HCT116 (cell line): ENCODE results near the gene AHRR. TPM values are rescaled to one million over a fixed set of nuclear protein-coding genes. Genes with fewer than 3 reads are reported as not detected.

Experiments used
- ATAC-seq: fragments of 200-7000 bp; cut with Tn5 transposase; 2 replicates; pipeline ENCODE4 v1.9.1; 2020; ENCODE audit warnings: mild to moderate bottlenecking, moderate library complexity
- BruUV-seq: library from RNA; stranded (reverse); fragments of 400-500 nt; replicated peaks from 2 replicates; lab custom pipeline; 2021; lab: Mats Ljungman, UMichigan
- CTCF ChIA-PET: fragments of 300-600 bp; sonication (Branson Sonifier 250); formaldehyde crosslinking; loops from one replicate; lab custom pipeline; 2021; ENCODE audit warnings: antibody characterized with exemption; lab: Charles Lee
- POLR2A ChIA-PET: fragments of 300-600, 350-600 bp; sonication (Branson Sonifier 250); formaldehyde crosslinking; loops from one replicate; lab custom pipeline; 2021; ENCODE audit warnings: antibody characterized with exemption; lab: Charles Lee
- RAD21 ChIA-PET, 2 experiments: fragments of 300-600 bp; sonication (Branson Sonifier 250); formaldehyde crosslinking; loops; one replicate each; lab custom pipeline; 2023; ENCODE audit warnings: low total read pairs in 2 of 2; ENCODE audit not compliant: uncharacterized antibody in 2 of 2, unreplicated experiment in 2 of 2, low non-redundant PET in 1 of 2; lab: Charles Lee
- DNase-seq: peaks from one replicate; pipeline ENCODE4 v3.0.0-alpha.2; 2010; ENCODE audit warnings: low read depth, low spot score
- H2AFZ ChIP-seq: fragments of 200-600 bp; shearing (Covaris generic), sonication (generic); 2 replicates; pipeline ENCODE4 v1.6.1; 2017; ENCODE audit warnings: low read depth, mixed run types, mixed read lengths, antibody characterized with exemption, low read length; ENCODE audit not compliant: poor library complexity, severe bottlenecking
- H3K27ac ChIP-seq: 2 replicates; pipeline ENCODE4 v1.5.1; 2012; ENCODE audit warnings: low read depth, low read length
- H3K27me3 ChIP-seq: fragments of 200-600 bp; sonication (generic); 2 replicates; pipeline ENCODE4 v1.6.1; 2016; ENCODE audit warnings: mixed run types, low read length, mixed read lengths; ENCODE audit not compliant: insufficient read depth
- H3K36me3 ChIP-seq, 2 experiments: fragments of 200-500 bp in 1 of 2; fragments of 200-600 bp in 1 of 2; sonication (Bioruptor generic) in 1 of 2; sonication (generic) in 1 of 2; 2 replicates each; pipeline versions ENCODE4 v1.5.1 to v1.6.1; 2014 to 2016; ENCODE audit warnings: low read length in 2 of 2, inconsistent platforms in 1 of 2, mixed read lengths in 1 of 2, mixed run types in 1 of 2; ENCODE audit not compliant: insufficient read depth in 2 of 2, control insufficient read depth in 1 of 2
- H3K4me1 ChIP-seq, 2 experiments: fragments of 200-600 bp in 1 of 2; sonication (generic) in 1 of 2; 2 replicates each; pipeline versions ENCODE4 v1.5.1 to v1.6.1; 2012 to 2017; ENCODE audit warnings: low read length in 2 of 2, inconsistent platforms in 1 of 2, mild to moderate bottlenecking in 1 of 2, mixed read lengths in 1 of 2, mixed run types in 1 of 2, moderate library complexity in 1 of 2; ENCODE audit not compliant: insufficient read depth in 2 of 2, control insufficient read depth in 1 of 2
- H3K4me2 ChIP-seq: fragments of 200-600 bp; sonication (generic); 2 replicates; pipeline ENCODE4 v1.6.1; 2017; ENCODE audit warnings: mixed run types, low read length, mixed read lengths
- H3K4me3 ChIP-seq, 2 experiments: fragments of 200-600 bp in 1 of 2; sonication (generic) in 1 of 2; replicated peaks in 1 of 2; 2 replicates each; pipeline ENCODE4 v1.5.1; 2011 to 2016; ENCODE audit warnings: low read length in 2 of 2, control low read depth in 1 of 2, low read depth in 1 of 2, mild to moderate bottlenecking in 1 of 2, mixed read lengths in 1 of 2, mixed run types in 1 of 2
- H3K79me2 ChIP-seq: fragments of 200-600 bp; sonication (generic); 2 replicates; pipeline ENCODE4 v1.6.1; 2017; ENCODE audit warnings: mild to moderate bottlenecking, mixed run types, low read length, moderate library complexity, mixed read lengths; ENCODE audit not compliant: insufficient read depth
- H3K9ac ChIP-seq: fragments of 200-600 bp; sonication (generic); 2 replicates; pipeline ENCODE4 v1.6.1; 2016; ENCODE audit warnings: low read length, mixed read lengths
- H3K9me2 ChIP-seq: fragments of 200-600 bp; sonication (generic), shearing (Covaris generic); 2 replicates; pipeline ENCODE4 v1.6.1; 2017; ENCODE audit warnings: mixed run types, mild to moderate bottlenecking, moderate library complexity; ENCODE audit not compliant: insufficient read depth
- H3K9me3 ChIP-seq, 2 experiments: fragments of 200-500 bp in 1 of 2; fragments of 200-600 bp in 1 of 2; sonication (Bioruptor generic) in 1 of 2; sonication (generic) in 1 of 2; 2 replicates each; pipeline ENCODE4 v1.6.1; 2014 to 2017; ENCODE audit warnings: low read length in 2 of 2, mixed read lengths in 2 of 2, inconsistent platforms in 1 of 2, low read depth in 1 of 2, mild to moderate bottlenecking in 1 of 2, mixed run types in 1 of 2, moderate library complexity in 1 of 2; ENCODE audit not compliant: control insufficient read depth in 1 of 2, insufficient read depth in 1 of 2
- H4K20me1 ChIP-seq: fragments of 200-600 bp; sonication (generic), shearing (Covaris generic); 2 replicates; pipeline ENCODE4 v1.6.1; 2017; ENCODE audit warnings: mixed run types, mild to moderate bottlenecking, moderate library complexity; ENCODE audit not compliant: insufficient read depth
- CBX3 ChIP-seq: IDR thresholded peaks from 2 replicates; pipeline ENCODE4 v1.6.1; 2012; ENCODE audit warnings: low read depth
- CEBPB ChIP-seq: IDR thresholded peaks from 2 replicates; pipeline ENCODE4 v1.6.1; 2012; ENCODE audit warnings: low read depth
- ELF1 ChIP-seq: IDR thresholded peaks from 2 replicates; pipeline ENCODE4 v1.6.1; 2012; ENCODE audit warnings: low read depth, borderline replicate concordance
- FOSL1 ChIP-seq: IDR thresholded peaks from 2 replicates; pipeline ENCODE4 v1.6.1; 2012; ENCODE audit warnings: low read depth
- JUND ChIP-seq: IDR thresholded peaks from 2 replicates; pipeline ENCODE4 v1.6.1; 2012
- SIN3A ChIP-seq: IDR thresholded peaks from 2 replicates; pipeline ENCODE4 v1.6.1; 2012; ENCODE audit warnings: low read depth
- SP1 ChIP-seq: IDR thresholded peaks from 2 replicates; pipeline ENCODE4 v1.6.1; 2012; ENCODE audit warnings: low read depth
- SRF ChIP-seq: IDR thresholded peaks from 2 replicates; pipeline ENCODE4 v1.6.1; 2012; ENCODE audit warnings: low read depth
- TCF7L2 ChIP-seq: IDR thresholded peaks from 2 replicates; pipeline ENCODE4 v1.7.0; 2011; ENCODE audit warnings: borderline replicate concordance, inconsistent platforms; ENCODE audit not compliant: insufficient read depth, insufficient read length; ENCODE audit errors: extremely low read depth
- YY1 ChIP-seq: IDR thresholded peaks from 2 replicates; pipeline ENCODE4 v1.6.1; 2011; ENCODE audit warnings: low read length, low read depth, moderate library complexity, mild to moderate bottlenecking; ENCODE audit not compliant: insufficient replicate concordance; ENCODE audit errors: extremely low read depth
- ZNF274 ChIP-seq: fragments of 200-500 bp; sonication (Bioruptor generic); IDR thresholded peaks from 2 replicates; pipeline ENCODE4 v1.6.1; 2014; ENCODE audit warnings: mild to moderate bottlenecking, low read depth, low read length, inconsistent platforms
- intact Hi-C: fragments of 100-400 bp; cut with micrococcal nuclease; formaldehyde crosslinking; loops from 2 replicates; pipeline ENCODE4 v1.10.0; 2022
- total RNA-seq: library from RNA; stranded (reverse); gene quantifications from one replicate; pipeline ENCODE4 v1.2.1, GENCODE V29; 2021; ENCODE audit not compliant: unreplicated experiment
- TF ChIP-seq, protein P1 (sequence below), 3 experiments: fragments of 200-600 bp in 1 of 3; sonication (generic) in 1 of 3; IDR thresholded peaks in 2 of 3; conservative IDR thresholded peaks in 1 of 3; 2 replicates each; pipeline ENCODE4 v1.5.1; 2012 to 2017; ENCODE audit warnings: low read depth in 2 of 3, low read length in 2 of 3, antibody characterized with exemption in 1 of 3, borderline replicate concordance in 1 of 3, control low read depth in 1 of 3, mild to moderate bottlenecking in 1 of 3, mixed read lengths in 1 of 3, mixed run types in 1 of 3, moderate library complexity in 1 of 3; ENCODE audit not compliant: insufficient read depth in 1 of 3
- TF ChIP-seq, protein P2 (sequence below): IDR thresholded peaks from 2 replicates; pipeline ENCODE4 v1.6.1; 2012
- TF ChIP-seq, protein P3 (sequence below): IDR thresholded peaks from 2 replicates; pipeline ENCODE4 v1.6.1; 2011; ENCODE audit warnings: mild to moderate bottlenecking, low read length, moderate library complexity; ENCODE audit not compliant: insufficient replicate concordance; ENCODE audit errors: extremely low read depth

Gene AHRR
- total RNA-seq, 1 experiment from 2014 or later, result 12.7 TPM

DNA sequence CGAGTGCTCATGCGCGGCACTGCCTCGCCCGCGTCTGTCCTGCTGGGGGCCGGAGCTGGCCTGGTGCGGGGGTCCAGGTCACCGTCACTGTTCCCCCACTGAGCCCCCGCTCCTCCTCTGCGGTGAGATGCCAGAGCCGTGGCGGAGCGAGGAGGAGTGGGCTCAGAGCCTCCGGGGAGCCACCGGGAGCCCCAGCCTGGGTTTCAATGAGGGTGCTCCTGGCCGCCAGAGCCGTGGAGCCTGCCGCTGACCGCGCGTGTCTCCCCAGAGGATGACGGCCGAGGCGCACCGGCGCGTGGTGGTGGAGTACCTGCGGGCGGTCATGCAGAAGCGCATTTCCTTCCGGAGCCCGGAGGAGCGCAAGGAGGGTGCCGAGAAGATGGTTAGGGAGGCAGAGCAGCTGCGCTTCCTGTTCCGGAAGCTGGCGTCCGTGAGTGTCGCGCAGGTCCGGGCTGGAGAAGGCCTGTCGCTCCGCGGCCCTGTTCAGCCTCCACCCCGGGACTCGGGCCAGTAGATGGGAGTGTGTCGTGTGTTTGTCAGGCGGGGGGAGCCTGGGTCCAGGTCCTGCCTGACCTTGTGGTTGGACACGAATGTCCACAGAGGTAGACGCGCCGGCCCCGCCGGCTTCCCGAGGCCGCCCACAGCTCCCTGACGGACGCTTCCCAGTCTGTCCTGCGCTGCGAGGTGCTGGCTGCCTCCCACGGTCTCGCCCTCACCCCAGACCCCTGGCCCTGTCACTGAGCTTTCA is 143.5 kb downstream of the AHRR start:
- no peak overlapping the region for H2AFZ ChIP-seq
- ChIA-PET CTCF (no interaction called here), RAD21 (no interaction called here)

More for the DNA sequence above, 143.5 kb downstream of the AHRR start:
- Histone ChIP-seq H3K36me3 (peaks cover 9 to 16% of the 10 kb centered on the region in 2 experiments; a peak in 3 of 4 replicates), H3K9ac (no peak overlapping the region), H3K4me1 (no peaks in the 10 kb centered on the region), H3K9me3 (no peaks in the 10 kb centered on the region), H3K27ac (no peak overlapping the region), H3K9me2 (no peaks in the 10 kb centered on the region), H3K4me3 (no peak overlapping the region), H3K4me2 (no peak overlapping the region), H4K20me1 (no peaks in the 10 kb centered on the region), H3K27me3 (no peaks in the 10 kb centered on the region), H3K79me2 (no peaks in the 10 kb centered on the region; the same call in 1 of the 2 replicates)
- no peak for TF ChIP-seq CEBPB
- TF ChIP-seq TCF7L2, result no peak
- no peak for TF ChIP-seq JUND
- no peak for TF ChIP-seq ZNF274
- TF ChIP-seq, protein P1, sequence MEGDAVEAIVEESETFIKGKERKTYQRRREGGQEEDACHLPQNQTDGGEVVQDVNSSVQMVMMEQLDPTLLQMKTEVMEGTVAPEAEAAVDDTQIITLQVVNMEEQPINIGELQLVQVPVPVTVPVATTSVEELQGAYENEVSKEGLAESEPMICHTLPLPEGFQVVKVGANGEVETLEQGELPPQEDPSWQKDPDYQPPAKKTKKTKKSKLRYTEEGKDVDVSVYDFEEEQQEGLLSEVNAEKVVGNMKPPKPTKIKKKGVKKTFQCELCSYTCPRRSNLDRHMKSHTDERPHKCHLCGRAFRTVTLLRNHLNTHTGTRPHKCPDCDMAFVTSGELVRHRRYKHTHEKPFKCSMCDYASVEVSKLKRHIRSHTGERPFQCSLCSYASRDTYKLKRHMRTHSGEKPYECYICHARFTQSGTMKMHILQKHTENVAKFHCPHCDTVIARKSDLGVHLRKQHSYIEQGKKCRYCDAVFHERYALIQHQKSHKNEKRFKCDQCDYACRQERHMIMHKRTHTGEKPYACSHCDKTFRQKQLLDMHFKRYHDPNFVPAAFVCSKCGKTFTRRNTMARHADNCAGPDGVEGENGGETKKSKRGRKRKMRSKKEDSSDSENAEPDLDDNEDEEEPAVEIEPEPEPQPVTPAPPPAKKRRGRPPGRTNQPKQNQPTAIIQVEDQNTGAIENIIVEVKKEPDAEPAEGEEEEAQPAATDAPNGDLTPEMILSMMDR (IDR thresholded peaks at IDR 0.05 in 2 of 3, conservative IDR thresholded peaks at IDR 0.05 in 1 of 3; ENCODE audit: borderline replicate concordance in 1 of 3, insufficient read depth in 1 of 3, low read depth in 2 of 3, low read length in 2 of 3), result no peak
- TF ChIP-seq YY1, result no peak
- TF ChIP-seq SP1, result no peak
- TF ChIP-seq SIN3A, result no peak
- TF ChIP-seq, protein P2, sequence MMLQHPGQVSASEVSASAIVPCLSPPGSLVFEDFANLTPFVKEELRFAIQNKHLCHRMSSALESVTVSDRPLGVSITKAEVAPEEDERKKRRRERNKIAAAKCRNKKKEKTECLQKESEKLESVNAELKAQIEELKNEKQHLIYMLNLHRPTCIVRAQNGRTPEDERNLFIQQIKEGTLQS, result no peak
- no peak for TF ChIP-seq SRF
- no peak for TF ChIP-seq ELF1
- TF ChIP-seq, protein P3, sequence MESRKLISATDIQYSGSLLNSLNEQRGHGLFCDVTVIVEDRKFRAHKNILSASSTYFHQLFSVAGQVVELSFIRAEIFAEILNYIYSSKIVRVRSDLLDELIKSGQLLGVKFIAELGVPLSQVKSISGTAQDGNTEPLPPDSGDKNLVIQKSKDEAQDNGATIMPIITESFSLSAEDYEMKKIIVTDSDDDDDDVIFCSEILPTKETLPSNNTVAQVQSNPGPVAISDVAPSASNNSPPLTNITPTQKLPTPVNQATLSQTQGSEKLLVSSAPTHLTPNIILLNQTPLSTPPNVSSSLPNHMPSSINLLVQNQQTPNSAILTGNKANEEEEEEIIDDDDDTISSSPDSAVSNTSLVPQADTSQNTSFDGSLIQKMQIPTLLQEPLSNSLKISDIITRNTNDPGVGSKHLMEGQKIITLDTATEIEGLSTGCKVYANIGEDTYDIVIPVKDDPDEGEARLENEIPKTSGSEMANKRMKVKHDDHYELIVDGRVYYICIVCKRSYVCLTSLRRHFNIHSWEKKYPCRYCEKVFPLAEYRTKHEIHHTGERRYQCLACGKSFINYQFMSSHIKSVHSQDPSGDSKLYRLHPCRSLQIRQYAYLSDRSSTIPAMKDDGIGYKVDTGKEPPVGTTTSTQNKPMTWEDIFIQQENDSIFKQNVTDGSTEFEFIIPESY, result no peak
- no peak for TF ChIP-seq CBX3
- TF ChIP-seq FOSL1, result no peak
- no peak for DNase-seq
- POLR2A ChIA-PET, result no interaction called here
- BruUV-seq, result no TSS peak
- intact Hi-C loops, result no loop called here
- no peak for ATAC-seq
